Aorta (tissue), 5 donors: ENCODE results near the gene HLA-DRA. TPM values are rescaled to one million over a fixed set of nuclear protein-coding genes. Genes with fewer than 3 reads are reported as not detected.

Experiments
- ATAC-seq: fragments of 200-7000 bp; cut with Tn5 transposase; one replicate; pipeline ENCODE4 v1.9.1; 2022; ENCODE audit warnings: moderate library complexity; ENCODE audit not compliant: low FRiP score
- DNase-seq, 2 donors: peaks; one replicate each; pipeline ENCODE4 v3.0.0-alpha.2; 2020
- H3K27ac ChIP-seq, 2 donors: one replicate each; pipeline ENCODE4 v1.5.1; 2013; ENCODE audit warnings: low read length in 2 of 2, mild to moderate bottlenecking in 2 of 2, moderate library complexity in 2 of 2, control low read depth in 1 of 2, inconsistent platforms in 1 of 2, low read depth in 1 of 2
- H3K27me3 ChIP-seq, 2 donors: one replicate each; pipeline ENCODE4 v1.6.1; 2013; ENCODE audit warnings: control low read depth in 1 of 2, low read length in 1 of 2, mild to moderate bottlenecking in 1 of 2, moderate library complexity in 1 of 2; ENCODE audit not compliant: insufficient read depth in 2 of 2, control insufficient read depth in 1 of 2
- H3K36me3 ChIP-seq, 2 donors: one replicate each; pipeline ENCODE4 v1.6.1; 2013; ENCODE audit warnings: control low read depth in 1 of 2, low read length in 1 of 2, mild to moderate bottlenecking in 1 of 2; ENCODE audit not compliant: insufficient read depth in 2 of 2, control insufficient read depth in 1 of 2
- H3K4me1 ChIP-seq, 2 donors: one replicate each; pipeline ENCODE4 v1.6.1; 2013; ENCODE audit warnings: low read length in 2 of 2, control low read depth in 1 of 2, mild to moderate bottlenecking in 1 of 2, moderate library complexity in 1 of 2; ENCODE audit not compliant: insufficient read depth in 2 of 2, control insufficient read depth in 1 of 2
- H3K4me3 ChIP-seq, 2 donors: one replicate each; pipeline ENCODE4 v1.5.1; 2013; ENCODE audit warnings: low read length in 2 of 2, control low read depth in 1 of 2, mild to moderate bottlenecking in 1 of 2
- H3K9me3 ChIP-seq: one replicate; pipeline ENCODE4 v1.6.1; 2013; ENCODE audit warnings: mild to moderate bottlenecking, low read length; ENCODE audit not compliant: control insufficient read depth
- WGBS, 2 donors: extraction: QIAGEN DNeasy Blood & Tissue Kit; methylation state at CpG; one replicate each; pipeline ENCODE4 v1.1.7; 2013; 5-methylcytosine and 5-hydroxymethylcytosine counted together
- intact Hi-C, 2 donors: fragments of 100-400 bp; cut with DNase I; formaldehyde crosslinking; loops; one replicate each; pipeline versions ENCODE4 v1.14.2 to v1.15.0; 2022
- polyA plus RNA-seq, 2 donors: library from polyadenylated mRNA; stranded (reverse); fragments of 200-250 nt; gene quantifications; one replicate each; pipeline ENCODE4 v1.2.3, GENCODE V29; 2013
- total RNA-seq, 2 donors: library from RNA; stranded (reverse); fragmentation: NEBNext Ultra II Directional; extraction: Animal tissue kit (Norgen Biotek cat#: 25700); gene quantifications; one replicate each; pipeline ENCODE4 v1.2.1, GENCODE V29; 2021
- donor health status: healthy with polysubstance abuse.
- donor health status: Bipolar disorder and iron deficiency.
- donor health status: DM: no; HTN: no; CAD: no.
- donor health status: DM: no; HTN: no; CAD: no.
- donor health status: DM: yes; HTN: yes; CAD: no.

The HLA-DRA gene
- total and polyA plus RNA-seq, 4 donors = 64.0 to 605 (median 328) TPM

GRCh38 chr6:32436995-32437836 is 2.5 kb upstream of the HLA-DRA start:
- Histone ChIP-seq H3K9me3 (no peaks in the 10 kb centered on the region), H3K4me3 (no peak overlapping the region), H3K4me1 (no peaks in the 10 kb centered on the region), H3K36me3 (no peaks in the 10 kb centered on the region), H3K27ac (no peak overlapping the region), H3K27me3 (no peaks in the 10 kb centered on the region)
- DNase-seq (no peak), ATAC-seq (no peak)
- WGBS, 2 donors = 58 to 69% methylated on average over 2 of the region's 2 CpGs
- intact Hi-C loops = loop anchor here in 1 of 2 donors (10.0 kb wide), 1 partner anchor 188 kb away; no protein-coding TSS in a partner anchor

GRCh38 chr6:32439139-32439538 is 548 bp upstream of the HLA-DRA start:
- H3K27me3 ChIP-seq = no peaks in the 10 kb centered on the region
- no peaks in the 10 kb centered on the region for H3K9me3 ChIP-seq
- WGBS, 2 donors = 79 to 85% methylated on average over 1 of the region's 1 CpG
- ATAC-seq (no peak), DNase-seq (no peak)
- no peak overlapping the region for H3K27ac ChIP-seq
- no peaks in the 10 kb centered on the region for H3K36me3 ChIP-seq
- intact Hi-C loops = loop anchor here in 1 of 2 donors (10.0 kb wide), 1 partner anchor 186 kb away; no protein-coding TSS in a partner anchor
- no peaks in the 10 kb centered on the region for H3K4me1 ChIP-seq
- H3K4me3 ChIP-seq = no peak overlapping the region

- DNase-seq (no peak), ATAC-seq (no peak)
- 78 to 79% methylated on average over 7 of the region's 7 CpGs for WGBS, 2 donors
- Histone ChIP-seq H3K27me3 (no peaks in the 10 kb centered on the region), H3K9me3 (no peaks in the 10 kb centered on the region), H3K36me3 (no peaks in the 10 kb centered on the region), H3K4me1 (no peaks in the 10 kb centered on the region), H3K27ac (no peak overlapping the region), H3K4me3 (no peak overlapping the region)
- intact Hi-C loops = no loop called here
Observed at GRCh38 chr6:32442243-32442667, 2.6 kb downstream of the HLA-DRA start.

GRCh38 chr6:32442977-32443552 is 3.4 kb downstream of the HLA-DRA start:
- no peaks in the 10 kb centered on the region for H3K36me3 ChIP-seq
- DNase-seq (no peak), ATAC-seq (no peak)
- H3K27me3 ChIP-seq = no peaks in the 10 kb centered on the region
- no peak overlapping the region for H3K4me3 ChIP-seq
- H3K27ac ChIP-seq = no peak overlapping the region
- intact Hi-C loops = no loop called here
- WGBS, 2 donors = 69 to 76% methylated on average over 8 of the region's 8 CpGs
- H3K9me3 ChIP-seq = no peaks in the 10 kb centered on the region
- H3K4me1 ChIP-seq = no peaks in the 10 kb centered on the region

GRCh38 chr6:32444433-32444832 is 4.7 kb downstream of the HLA-DRA start:
- intact Hi-C loops = no loop called here
- no peak for ATAC-seq
- 46 to 54% methylated on average over 2 of the region's 2 CpGs for WGBS, 2 donors
- DNase-seq = no peak
- no peaks in the 10 kb centered on the region for H3K4me1 ChIP-seq
- H3K9me3 ChIP-seq = no peaks in the 10 kb centered on the region
- no peaks in the 10 kb centered on the region for H3K27me3 ChIP-seq
- H3K36me3 ChIP-seq = no peaks in the 10 kb centered on the region
- H3K27ac ChIP-seq = no peak overlapping the region
- no peak overlapping the region for H3K4me3 ChIP-seq

- H3K4me1 ChIP-seq = no peaks in the 10 kb centered on the region
- 73 to 76% methylated on average over 3 of the region's 3 CpGs for WGBS, 2 donors
- no peaks in the 10 kb centered on the region for H3K27me3 ChIP-seq
- no peaks in the 10 kb centered on the region for H3K36me3 ChIP-seq
- H3K4me3 ChIP-seq = no peak overlapping the region
- H3K27ac ChIP-seq = no peak overlapping the region
- no peak for ATAC-seq
- intact Hi-C loops = no loop called here
- no peaks in the 10 kb centered on the region for H3K9me3 ChIP-seq
- DNase-seq = no peak
Observed at GRCh38 chr6:32445321-32445854, 5.7 kb downstream of the HLA-DRA start.

- Histone ChIP-seq H3K9me3 (no peaks in the 10 kb centered on the region), H3K27ac (no peak overlapping the region), H3K4me1 (no peaks in the 10 kb centered on the region), H3K27me3 (no peaks in the 10 kb centered on the region), H3K36me3 (no peaks in the 10 kb centered on the region), H3K4me3 (no peak overlapping the region)
- DNase-seq = no peak
- ATAC-seq = no peak
- intact Hi-C loops = no loop called here
Observed at GRCh38 chr6:32447932-32448331, 8.2 kb downstream of the HLA-DRA start.

GRCh38 chr6:32449088-32449736 is 9.5 kb downstream of the HLA-DRA start:
- no peaks in the 10 kb centered on the region for H3K9me3 ChIP-seq
- intact Hi-C loops = no loop called here
- WGBS, 2 donors = 84 to 92% methylated on average over 1 to 3 of the region's 3 CpGs
- H3K27me3 ChIP-seq = no peaks in the 10 kb centered on the region
- ATAC-seq (no peak), DNase-seq (no peak)
- H3K4me3 ChIP-seq = no peak overlapping the region
- H3K4me1 ChIP-seq = no peaks in the 10 kb centered on the region
- no peaks in the 10 kb centered on the region for H3K36me3 ChIP-seq
- H3K27ac ChIP-seq = no peak overlapping the region
